Measurements from ENCODE around the gene RDH11.
A peak's percentile ranks its signal among the peaks of the same experiment; 100 is the strongest.
"Not testable (repeated sequence)": the region's sequence is repeated elsewhere in the genome, so short reads cannot be mapped to it uniquely, and the experiment has no call there.

The RDH11 gene

GRCh38 chr14:67695394-67695949, at the start of gene RDH11:
RDH11 (minus strand) TSS chr14:67695764; CDS start chr14:67695703, 61 bp downstream.
- peak; percentile 92 for DNase-seq (ENCODE audit: low spot score)

GRCh38 chr14:67744046-67744445, 48.5 kb upstream of the RDH11 start:
- no peak for DNase-seq (ENCODE audit: low spot score)

- DNase-seq (ENCODE audit: low spot score), result peak; percentile 91
These were observed 43.4 kb upstream of the RDH11 start for GRCh38 chr14:67738740-67739504.

- no peak for DNase-seq (ENCODE audit: low spot score)
These were observed 41.2 kb upstream of the RDH11 start for GRCh38 chr14:67736771-67737170.

- DNase-seq (ENCODE audit: low spot score), result no peak
These were observed 40.0 kb upstream of the RDH11 start for GRCh38 chr14:67735336-67736147.

- DNase-seq (ENCODE audit: low spot score), result peak; percentile 14
These were observed 39.1 kb upstream of the RDH11 start for GRCh38 chr14:67734675-67735074.

- no peak for DNase-seq (ENCODE audit: low spot score)
These were observed 38.1 kb upstream of the RDH11 start for GRCh38 chr14:67733616-67734015.

GRCh38 chr14:67729072-67729885, 33.7 kb upstream of the RDH11 start:
- no peak for DNase-seq (ENCODE audit: low spot score)

GRCh38 chr14:67728258-67728657, 32.7 kb upstream of the RDH11 start:
- DNase-seq (ENCODE audit: low spot score), result no peak

GRCh38 chr14:67727361-67727760, 31.8 kb upstream of the RDH11 start:
- no peak for DNase-seq (ENCODE audit: low spot score)

- DNase-seq (ENCODE audit: low spot score), result no peak
These were observed 29.6 kb upstream of the RDH11 start for GRCh38 chr14:67725171-67725570.

- DNase-seq (ENCODE audit: low spot score), result peak; percentile 54
These were observed 26.7 kb upstream of the RDH11 start for GRCh38 chr14:67722293-67722692.

GRCh38 chr14:67721875-67722274, 26.3 kb upstream of the RDH11 start:
- DNase-seq (ENCODE audit: low spot score), result no peak

- DNase-seq (ENCODE audit: low spot score), result no peak
These were observed 24.3 kb upstream of the RDH11 start for GRCh38 chr14:67719866-67720265.

- DNase-seq (ENCODE audit: low spot score), result not testable (repeated sequence)
These were observed 23.8 kb upstream of the RDH11 start for GRCh38 chr14:67719385-67719784.

- no peak for DNase-seq (ENCODE audit: low spot score)
These were observed 22.7 kb upstream of the RDH11 start for GRCh38 chr14:67718265-67718664.

GRCh38 chr14:67717048-67717447, 21.5 kb upstream of the RDH11 start:
- DNase-seq (ENCODE audit: low spot score), result no peak

GRCh38 chr14:67710209-67710608, 14.6 kb upstream of the RDH11 start:
- DNase-seq (ENCODE audit: low spot score), result no peak

- DNase-seq (ENCODE audit: low spot score), result not testable (repeated sequence)
These were observed 14.2 kb upstream of the RDH11 start for GRCh38 chr14:67709796-67710195.

GRCh38 chr14:67709346-67709745, 13.8 kb upstream of the RDH11 start:
- not testable (repeated sequence) for DNase-seq (ENCODE audit: low spot score)

GRCh38 chr14:67705211-67705610, 9.6 kb upstream of the RDH11 start:
- DNase-seq (ENCODE audit: low spot score), result no peak

GRCh38 chr14:67704484-67705089, 9.0 kb upstream of the RDH11 start:
- DNase-seq (ENCODE audit: low spot score), result peak; percentile 67

All from GM03348 (cell line).